Measurements from ENCODE around the gene ETNK1. TPM values are rescaled to one million over a fixed set of nuclear protein-coding genes. Genes with fewer than 3 reads are reported as not detected.

ETNK1 gene
- total and polyA plus RNA-seq, 4 experiments from 2014 or later, result 17.0 to 88.1 (median 49.9) TPM

DNA sequence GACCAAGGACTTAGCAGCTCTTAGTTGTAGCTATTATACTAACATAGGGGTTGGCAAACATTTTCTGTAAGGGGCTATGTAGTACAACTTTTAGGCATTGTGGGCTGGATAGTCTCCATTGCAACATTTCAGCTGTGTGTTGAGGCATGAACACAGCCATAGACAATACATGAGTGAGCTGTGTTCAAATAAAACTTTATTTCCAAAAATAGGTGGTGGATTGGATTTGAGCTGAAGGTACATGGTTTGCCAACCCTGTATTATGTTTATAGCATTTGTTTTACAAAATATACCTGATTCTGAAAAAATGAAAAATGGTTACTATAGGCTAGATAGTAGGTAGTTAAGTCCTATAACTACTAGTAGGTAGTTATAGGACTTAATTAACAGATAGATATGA is 40.5 kb downstream of the ETNK1 start:
- no peaks in the 10 kb centered on the region for H3K9me3 ChIP-seq (ENCODE audit: control insufficient read depth in 1 of 2, low read length in 2 of 2)
- Mint-ChIP-seq H3K27me3 (no peaks in the 10 kb centered on the region), H3K9me3 (no peaks in the 10 kb centered on the region), H3K36me3 (peaks cover 21 to 31% of the 10 kb centered on the region in 2 donors), H3K4me1 (peaks cover 0 to 4% (median under 1%) of the 10 kb centered on the region in 4 donors), H3K4me3 (no peak overlapping the region), H3K27ac (peak overlapping the region in 1 of 7 donors; percentile 3)
- H3K27ac ChIP-seq (ENCODE audit: low read depth, low read length), result no peak overlapping the region
- H3K4me3 ChIP-seq (ENCODE audit: low read length in 2 of 2), result no peak overlapping the region
- intact Hi-C loops (cut with micrococcal nuclease), result no loop called here
- H3K36me3 ChIP-seq (ENCODE audit: insufficient read depth, low read length), result no peaks in the 10 kb centered on the region
- no peak for DNase-seq
- H3K4me1 ChIP-seq (ENCODE audit: insufficient read depth, low read length), result no peaks in the 10 kb centered on the region
- no peaks in the 10 kb centered on the region for H3K27me3 ChIP-seq (ENCODE audit: insufficient read depth, low read length)
- ChIA-PET CTCF (ENCODE audit: partially characterized antibody) (interaction anchor here (1.1 to 1.7 kb wide), 3 partner anchors 22 to 136 kb away, joined by 3 to 5 read pairs (median 4); no protein-coding TSS in a partner anchor), POLR2A (ENCODE audit: partially characterized antibody) (no interaction called here)

DNA sequence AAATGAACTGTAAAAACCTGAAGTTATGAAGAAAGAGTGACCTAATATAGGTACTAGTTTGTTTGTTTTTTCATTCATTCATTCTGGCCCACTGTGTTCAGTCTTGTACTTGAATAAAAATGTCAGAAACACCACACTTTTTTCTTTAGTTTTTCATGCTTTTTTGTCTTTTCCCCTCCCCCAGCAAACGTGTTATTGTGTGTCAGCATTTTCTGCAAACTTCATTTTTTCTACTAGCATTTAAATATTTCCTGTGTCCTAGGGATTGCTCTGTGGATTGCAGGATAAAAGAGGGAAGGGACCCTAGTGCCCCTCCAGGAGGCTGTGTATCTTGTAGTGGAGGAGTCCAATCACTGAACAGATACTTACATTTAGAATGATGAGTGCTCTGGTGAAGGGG is 42.2 kb downstream of the ETNK1 start:
- Histone ChIP-seq H3K4me3 (ENCODE audit: low read length in 2 of 2) (no peak overlapping the region), H3K9me3 (ENCODE audit: control insufficient read depth in 1 of 2, low read length in 2 of 2) (no peaks in the 10 kb centered on the region), H3K27me3 (ENCODE audit: insufficient read depth, low read length) (no peaks in the 10 kb centered on the region), H3K36me3 (ENCODE audit: insufficient read depth, low read length) (peaks cover 5% of the 10 kb centered on the region), H3K27ac (ENCODE audit: low read depth, low read length) (no peak overlapping the region), H3K4me1 (ENCODE audit: insufficient read depth, low read length) (no peaks in the 10 kb centered on the region)
- DNase-seq, result no peak
- Mint-ChIP-seq H3K27me3 (no peaks in the 10 kb centered on the region), H3K36me3 (peaks cover 14 to 28% of the 10 kb centered on the region in 2 donors), H3K9me3 (no peaks in the 10 kb centered on the region), H3K4me1 (peaks cover 0 to 4% (median under 1%) of the 10 kb centered on the region in 4 donors), H3K27ac (peak overlapping the region in 3 of 7 donors; percentile 15 to 68 (median 36)), H3K4me3 (no peak overlapping the region)
- ChIA-PET CTCF (ENCODE audit: partially characterized antibody) (no interaction called here), POLR2A (ENCODE audit: partially characterized antibody) (no interaction called here)
- intact Hi-C loops (cut with micrococcal nuclease), result no loop called here

DNA sequence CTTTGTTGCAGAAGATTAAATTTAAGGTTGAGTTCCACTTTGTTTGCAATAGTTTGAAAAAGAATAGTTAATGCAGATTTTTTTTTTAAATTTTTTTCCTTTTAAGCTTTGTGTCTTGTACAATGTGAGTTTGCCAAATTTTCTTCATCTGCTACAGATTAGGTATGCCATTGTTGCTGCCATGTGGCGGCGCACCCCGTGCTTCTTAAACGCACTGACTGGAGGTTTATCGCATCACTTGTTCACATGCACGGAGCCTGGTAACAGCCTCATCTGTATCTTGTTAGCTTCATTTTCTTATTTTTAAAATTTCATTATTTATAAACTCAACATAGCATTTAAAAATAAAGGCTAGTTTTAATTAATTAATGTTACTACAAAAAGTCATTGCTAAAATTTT is 43.5 kb downstream of the ETNK1 start:
- intact Hi-C loops (cut with micrococcal nuclease), result no loop called here
- CTCF ChIA-PET (ENCODE audit: partially characterized antibody), result interaction anchor here (1.2 kb wide), 1 partner anchor 13 kb away, joined by 3 read pairs; no protein-coding TSS in a partner anchor
- DNase-seq, result no peak
- no peak overlapping the region for H3K4me3 ChIP-seq (ENCODE audit: low read length in 2 of 2)
- no peak overlapping the region for H3K27ac ChIP-seq (ENCODE audit: low read depth, low read length)
- Mint-ChIP-seq H3K4me1 (peaks cover 0 to 4% (median under 1%) of the 10 kb centered on the region in 4 donors), H3K27me3 (no peaks in the 10 kb centered on the region), H3K27ac (no peak overlapping the region), H3K9me3 (no peaks in the 10 kb centered on the region), H3K36me3 (peaks cover 16 to 38% of the 10 kb centered on the region in 2 donors), H3K4me3 (no peak overlapping the region)
- H3K27me3 ChIP-seq (ENCODE audit: insufficient read depth, low read length), result no peaks in the 10 kb centered on the region
- H3K4me1 ChIP-seq (ENCODE audit: insufficient read depth, low read length), result no peaks in the 10 kb centered on the region
- H3K36me3 ChIP-seq (ENCODE audit: insufficient read depth, low read length), result peaks cover 5% of the 10 kb centered on the region
- POLR2A ChIA-PET (ENCODE audit: partially characterized antibody), result no interaction called here
- no peaks in the 10 kb centered on the region for H3K9me3 ChIP-seq (ENCODE audit: control insufficient read depth in 1 of 2, low read length in 2 of 2)

DNA sequence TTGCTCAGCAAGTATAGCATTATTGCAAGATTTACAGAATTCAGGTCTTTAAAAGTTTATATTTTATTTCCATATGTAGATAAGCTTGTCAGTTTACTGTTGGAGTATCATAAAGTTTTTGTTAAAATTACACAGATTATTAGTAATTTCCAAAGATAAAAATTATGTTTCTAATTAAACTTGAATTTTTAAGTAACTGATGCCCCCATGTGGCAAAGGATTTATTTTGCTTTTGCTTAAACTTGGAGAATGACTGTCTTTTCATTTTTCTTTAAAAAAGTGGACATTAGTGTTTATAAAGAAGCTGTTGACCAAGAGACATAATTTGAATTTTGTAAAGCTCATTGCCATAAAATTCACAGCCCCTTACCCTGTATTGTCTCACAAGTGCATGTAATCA is 45.8 kb downstream of the ETNK1 start:
- Histone ChIP-seq H3K4me3 (ENCODE audit: low read length in 2 of 2) (no peak overlapping the region), H3K4me1 (ENCODE audit: insufficient read depth, low read length) (no peaks in the 10 kb centered on the region), H3K27me3 (ENCODE audit: insufficient read depth, low read length) (no peaks in the 10 kb centered on the region), H3K36me3 (ENCODE audit: insufficient read depth, low read length) (peaks cover 12% of the 10 kb centered on the region), H3K27ac (ENCODE audit: low read depth, low read length) (no peak overlapping the region), H3K9me3 (ENCODE audit: control insufficient read depth in 1 of 2, low read length in 2 of 2) (no peaks in the 10 kb centered on the region)
- intact Hi-C loops (cut with micrococcal nuclease), result loop anchor here (1.0 kb wide), 1 partner anchor 141 kb away; no protein-coding TSS in a partner anchor
- Mint-ChIP-seq H3K4me1 (peaks cover 0 to 5% (median under 1%) of the 10 kb centered on the region in 4 donors), H3K27me3 (no peaks in the 10 kb centered on the region), H3K4me3 (no peak overlapping the region), H3K9me3 (no peaks in the 10 kb centered on the region), H3K27ac (no peak overlapping the region), H3K36me3 (peaks cover 28 to 44% of the 10 kb centered on the region in 2 donors)
- DNase-seq, result no peak
- ChIA-PET POLR2A (ENCODE audit: partially characterized antibody) (no interaction called here), CTCF (ENCODE audit: partially characterized antibody) (interaction anchor here (1.1 kb wide), 2 partner anchors 14 to 141 kb away, joined by 4 to 6 read pairs; no protein-coding TSS in a partner anchor)

DNA sequence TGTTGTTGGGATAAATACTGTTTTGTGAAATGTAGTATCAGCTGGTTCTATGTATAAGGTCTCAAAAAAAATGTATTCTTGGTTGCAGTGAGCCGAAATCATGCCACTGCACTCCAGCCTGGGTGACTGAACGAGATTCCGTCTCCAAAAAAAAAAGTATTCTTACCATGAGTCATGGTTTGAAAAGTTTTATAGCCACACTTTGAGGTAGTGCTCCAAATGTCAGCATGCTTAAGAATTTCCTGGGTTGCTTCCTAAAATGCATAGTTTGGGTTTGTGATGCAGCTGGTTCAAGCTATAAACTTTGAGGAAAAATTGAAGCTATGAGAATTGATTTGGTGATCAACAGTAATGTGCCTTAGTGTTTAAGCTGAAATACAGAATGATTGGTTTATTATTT is 48.0 kb downstream of the ETNK1 start:
- peaks cover 43 to 54% of the 10 kb centered on the region in 2 donors for H3K36me3 Mint-ChIP-seq
- Histone ChIP-seq H3K4me3 (ENCODE audit: low read length in 2 of 2) (no peak overlapping the region), H3K4me1 (ENCODE audit: insufficient read depth, low read length) (no peaks in the 10 kb centered on the region), H3K36me3 (ENCODE audit: insufficient read depth, low read length) (peaks cover 12% of the 10 kb centered on the region), H3K9me3 (ENCODE audit: control insufficient read depth in 1 of 2, low read length in 2 of 2) (no peaks in the 10 kb centered on the region), H3K27me3 (ENCODE audit: insufficient read depth, low read length) (no peaks in the 10 kb centered on the region), H3K27ac (ENCODE audit: low read depth, low read length) (no peak overlapping the region)
- intact Hi-C loops (cut with micrococcal nuclease), result no loop called here
- no peaks in the 10 kb centered on the region for H3K27me3 Mint-ChIP-seq
- POLR2A ChIA-PET (ENCODE audit: partially characterized antibody), result no interaction called here
- H3K4me1 Mint-ChIP-seq, result peaks cover 3 to 9% (median 5%) of the 10 kb centered on the region in 4 donors
- CTCF ChIA-PET (ENCODE audit: partially characterized antibody), result no interaction called here
- H3K27ac Mint-ChIP-seq, result no peak overlapping the region
- no peak for DNase-seq
- no peak overlapping the region for H3K4me3 Mint-ChIP-seq
- no peaks in the 10 kb centered on the region for H3K9me3 Mint-ChIP-seq

DNA sequence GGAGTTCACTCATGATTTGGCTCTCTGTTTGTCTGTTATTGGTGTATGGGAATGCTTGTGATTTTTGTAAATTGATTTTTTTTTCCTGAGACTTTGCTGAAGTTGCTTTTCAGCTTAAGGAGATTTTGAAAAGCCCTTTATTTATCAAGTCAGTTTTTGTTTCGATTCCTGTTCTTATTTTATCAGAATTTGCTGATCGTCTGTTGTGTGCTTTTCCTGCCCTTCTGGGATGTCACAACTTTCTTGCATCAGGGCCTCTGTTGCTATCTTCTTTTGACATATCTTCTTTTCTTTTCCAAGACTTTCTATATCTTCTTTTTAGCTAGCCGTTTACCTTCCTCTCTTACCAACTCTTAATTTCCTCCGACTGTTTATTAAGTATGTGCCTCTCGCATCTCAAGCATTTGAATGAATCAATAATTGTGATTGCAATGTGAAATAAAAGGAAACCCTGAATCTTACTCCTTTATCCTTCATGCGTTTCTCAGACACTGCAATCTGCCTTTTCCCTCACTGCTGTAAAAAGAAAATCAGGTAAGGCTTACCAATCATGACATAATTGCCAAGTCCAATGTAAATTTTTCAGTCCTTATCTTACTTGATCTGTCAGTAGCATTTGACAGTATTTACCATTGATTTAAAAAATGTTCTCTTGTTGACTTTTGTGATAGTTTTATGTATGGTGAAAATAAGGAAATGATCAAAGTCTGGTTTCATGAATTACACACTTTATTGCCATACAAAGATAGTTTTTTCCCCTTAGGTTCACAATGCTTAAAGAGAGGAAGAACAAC is 53.0 kb downstream of the ETNK1 start:
- Mint-ChIP-seq H3K27ac (peak overlapping the region in 1 of 7 donors; percentile 39), H3K4me1 (peaks cover 7 to 17% (median 9%) of the 10 kb centered on the region in 4 donors), H3K36me3 (peaks cover 62 to 66% of the 10 kb centered on the region in 2 donors), H3K27me3 (no peaks in the 10 kb centered on the region), H3K9me3 (peaks cover 0 to 2% (median 0%) of the 10 kb centered on the region in 8 donors), H3K4me3 (no peak overlapping the region)
- Histone ChIP-seq H3K9me3 (ENCODE audit: control insufficient read depth in 1 of 2, low read length in 2 of 2) (no peaks in the 10 kb centered on the region), H3K27ac (ENCODE audit: low read depth, low read length) (no peak overlapping the region), H3K27me3 (ENCODE audit: insufficient read depth, low read length) (no peaks in the 10 kb centered on the region), H3K36me3 (ENCODE audit: insufficient read depth, low read length) (peaks cover 27% of the 10 kb centered on the region), H3K4me1 (ENCODE audit: insufficient read depth, low read length) (no peaks in the 10 kb centered on the region), H3K4me3 (ENCODE audit: low read length in 2 of 2) (no peak overlapping the region)
- DNase-seq, result no peak
- POLR2A ChIA-PET (ENCODE audit: partially characterized antibody), result no interaction called here
- CTCF ChIA-PET (ENCODE audit: partially characterized antibody), result no interaction called here
- intact Hi-C loops (cut with micrococcal nuclease), result no loop called here

DNA sequence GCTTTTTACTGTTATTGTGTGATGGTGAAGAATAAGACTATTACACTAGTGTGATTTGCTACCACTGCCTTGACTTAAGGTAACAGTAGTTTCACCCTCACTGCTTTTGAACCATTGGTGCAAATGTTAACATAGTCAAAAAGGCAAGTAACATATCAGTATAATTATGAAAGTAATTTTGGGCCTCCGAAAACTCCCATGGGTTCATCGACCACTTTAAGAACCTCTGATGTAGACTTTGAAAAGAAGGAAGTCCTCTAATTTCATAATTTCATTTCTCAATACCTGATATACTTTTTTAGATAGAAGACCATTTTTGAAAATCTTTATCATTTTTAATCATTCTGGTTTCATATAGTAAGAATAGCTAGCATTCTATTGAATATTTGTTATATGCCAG is 57.7 kb downstream of the ETNK1 start:
- intact Hi-C loops (cut with micrococcal nuclease), result loop anchor here (5.0 kb wide), 1 partner anchor 140 kb away; the partner anchor contains the start of gene C2CD5

More for the DNA sequence above, 57.7 kb downstream of the ETNK1 start:
- Histone ChIP-seq H3K4me3 (ENCODE audit: low read length in 2 of 2) (no peak overlapping the region), H3K4me1 (ENCODE audit: insufficient read depth, low read length) (peaks cover 9% of the 10 kb centered on the region), H3K27me3 (ENCODE audit: insufficient read depth, low read length) (no peaks in the 10 kb centered on the region), H3K27ac (ENCODE audit: low read depth, low read length) (no peak overlapping the region), H3K9me3 (ENCODE audit: control insufficient read depth in 1 of 2, low read length in 2 of 2) (no peaks in the 10 kb centered on the region), H3K36me3 (ENCODE audit: insufficient read depth, low read length) (peaks cover 19% of the 10 kb centered on the region)
- peak overlapping the region in 1 of 7 donors; percentile 48 for H3K27ac Mint-ChIP-seq
- DNase-seq, result no peak
- H3K36me3 Mint-ChIP-seq, result peaks cover 42 to 50% of the 10 kb centered on the region in 2 donors
- H3K27me3 Mint-ChIP-seq, result no peaks in the 10 kb centered on the region
- ChIA-PET POLR2A (ENCODE audit: partially characterized antibody) (no interaction called here), CTCF (ENCODE audit: partially characterized antibody) (interaction anchor here (1.5 to 2.2 kb wide), 2 partner anchors 8 to 14 kb away, joined by 3 to 5 read pairs; no protein-coding TSS in a partner anchor)
- no peak overlapping the region for H3K4me3 Mint-ChIP-seq
- peaks cover 0 to 2% (median 0%) of the 10 kb centered on the region in 8 donors for H3K9me3 Mint-ChIP-seq
- peaks cover 15 to 29% (median 19%) of the 10 kb centered on the region in 4 donors for H3K4me1 Mint-ChIP-seq

All from CD4-positive, alpha-beta memory T cell (primary cell).